Stimulated activated naive B cell treated with anti-CD40 and anti-IgM and Interleukin-4, amounts not matched to agents 10 μg/mL and 1 μg/mL and 100 μg/mL, for 72 hours (primary cell): Measurements from ENCODE around the gene DSCAML1.
A peak's percentile ranks its signal among the peaks of the same experiment; 100 is the strongest.

Source experiments
- ATAC-seq, 2 donors: fragments of 150-1000 bp; cut with Tn5 transposase; replicated peaks; 2 replicates each; pipeline ENCODE4 v1.10.0; 2021; ENCODE audit warnings: moderate library complexity in 1 of 2
- DNase-seq: peaks from one replicate; pipeline ENCODE4 v3.0.0; 2021
- H3K27ac Mint-ChIP-seq: one replicate; pipeline ENCODE4 v1.8.0; 2022; ENCODE audit warnings: mild to moderate bottlenecking, mixed read lengths
- H3K27me3 Mint-ChIP-seq, 2 donors: one replicate each; pipeline ENCODE4 v1.8.0; 2022; ENCODE audit warnings: mixed read lengths in 2 of 2
- H3K36me3 Mint-ChIP-seq, 2 donors: one replicate each; pipeline ENCODE4 v1.8.0; 2022; ENCODE audit warnings: mixed read lengths in 2 of 2, mild to moderate bottlenecking in 1 of 2
- H3K4me1 Mint-ChIP-seq, 2 donors: one replicate each; pipeline ENCODE4 v1.8.0; 2022; ENCODE audit warnings: mixed read lengths in 2 of 2, mild to moderate bottlenecking in 1 of 2
- H3K4me3 Mint-ChIP-seq, 2 donors: one replicate each; pipeline ENCODE4 v1.8.0; 2022; ENCODE audit warnings: mild to moderate bottlenecking in 2 of 2, mixed read lengths in 2 of 2, moderate library complexity in 1 of 2
- H3K9me3 Mint-ChIP-seq, 2 donors: one replicate each; pipeline ENCODE4 v1.8.0; 2022; ENCODE audit warnings: mixed read lengths in 2 of 2, mild to moderate bottlenecking in 1 of 2

Gene DSCAML1

DNA sequence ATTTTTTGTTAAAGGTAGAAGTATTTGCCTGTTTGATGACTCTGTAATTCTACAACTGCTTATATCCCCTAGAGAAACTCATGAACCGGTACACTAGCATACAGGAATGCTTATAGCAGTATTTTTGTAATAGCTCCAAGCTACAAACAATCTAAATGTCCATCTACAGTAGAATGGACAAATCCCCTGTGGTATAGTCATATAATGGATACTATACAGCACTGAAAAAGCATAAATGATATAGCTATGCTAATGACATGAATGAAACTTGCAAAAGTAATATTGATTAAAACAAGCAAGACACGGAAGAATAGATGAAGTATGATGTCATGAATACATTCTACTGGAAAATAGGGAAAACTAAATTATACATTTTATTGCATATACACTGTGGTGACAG is 326.4 kb downstream of the DSCAML1 start:
- no peaks in the 10 kb centered on the region for H3K4me1 Mint-ChIP-seq
- H3K4me3 Mint-ChIP-seq = no peak overlapping the region
- H3K9me3 Mint-ChIP-seq = no peaks in the 10 kb centered on the region
- DNase-seq = no peak
- H3K27ac Mint-ChIP-seq = no peak overlapping the region
- ATAC-seq = no peak
- H3K36me3 Mint-ChIP-seq = no peaks in the 10 kb centered on the region
- peaks cover 5 to 7% of the 10 kb centered on the region in 2 donors for H3K27me3 Mint-ChIP-seq

DNA sequence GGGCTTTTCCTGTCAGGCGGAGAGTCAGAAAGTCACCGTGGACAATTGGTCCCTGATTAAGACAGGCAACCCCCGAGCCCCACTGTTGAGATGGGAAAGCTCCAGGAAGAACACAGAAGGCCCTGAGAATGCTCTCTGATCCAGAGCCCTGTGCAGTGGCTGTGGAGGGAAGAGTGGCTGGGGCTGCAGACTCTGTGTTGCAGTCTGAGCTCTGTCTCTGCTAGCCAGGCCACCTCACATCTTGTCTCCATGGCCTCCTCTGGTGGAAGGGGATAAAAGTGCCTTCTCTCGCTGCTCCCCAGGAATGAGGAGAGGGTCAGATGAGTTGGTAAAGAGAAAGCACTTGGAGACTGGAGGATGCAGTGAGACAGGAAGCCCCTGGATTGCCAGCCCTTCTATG is 328.1 kb downstream of the DSCAML1 start:
- no peaks in the 10 kb centered on the region for H3K4me1 Mint-ChIP-seq
- no peak for DNase-seq
- no peaks in the 10 kb centered on the region for H3K9me3 Mint-ChIP-seq
- no peak overlapping the region for H3K4me3 Mint-ChIP-seq
- ATAC-seq = no peak
- H3K36me3 Mint-ChIP-seq = peaks cover 0 to 5% of the 10 kb centered on the region in 2 donors
- H3K27me3 Mint-ChIP-seq = peaks cover 0 to 6% of the 10 kb centered on the region in 2 donors
- no peak overlapping the region for H3K27ac Mint-ChIP-seq

DNA sequence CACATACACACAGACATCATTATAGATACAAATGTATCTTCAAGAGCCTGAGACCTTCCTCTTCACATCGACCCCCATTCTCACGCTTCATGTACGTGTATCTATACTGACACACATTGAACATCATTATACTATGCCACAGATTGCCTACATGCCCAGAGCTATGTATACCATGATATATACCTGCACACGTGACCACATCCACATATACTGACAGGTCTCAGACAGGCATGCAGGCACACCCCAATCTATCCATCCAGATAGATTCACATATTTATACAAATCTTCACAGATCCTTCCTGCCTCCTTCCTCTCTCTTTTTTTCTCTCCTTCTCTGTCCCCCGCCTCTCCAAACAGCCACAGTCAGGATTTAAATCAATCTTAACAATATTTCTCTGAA is 329.2 kb downstream of the DSCAML1 start:
- Mint-ChIP-seq H3K4me3 (no peak overlapping the region), H3K27ac (no peak overlapping the region), H3K27me3 (peaks cover 0 to 6% of the 10 kb centered on the region in 2 donors), H3K9me3 (no peaks in the 10 kb centered on the region), H3K4me1 (no peaks in the 10 kb centered on the region), H3K36me3 (peaks cover 0 to 5% of the 10 kb centered on the region in 2 donors)
- ATAC-seq (no peak), DNase-seq (no peak)

DNA sequence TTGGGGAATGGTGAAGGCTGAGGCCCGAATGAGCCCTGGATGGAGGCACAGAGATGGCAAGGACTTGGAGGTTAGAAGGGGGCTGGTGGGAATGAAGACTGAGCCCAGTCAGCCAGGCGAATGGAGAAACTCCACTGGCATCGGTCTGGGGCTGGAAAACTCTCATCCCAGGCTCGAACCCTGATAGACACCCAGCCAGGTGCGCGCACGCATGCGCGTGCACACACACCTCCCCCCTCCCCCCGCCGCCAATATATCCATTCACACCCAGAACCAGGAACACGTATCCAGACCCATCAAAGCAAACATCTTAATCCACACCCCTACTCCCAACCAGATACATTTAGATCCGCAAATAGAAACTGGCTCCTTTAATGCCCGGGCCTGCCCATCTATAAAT is 330.1 kb downstream of the DSCAML1 start:
- ATAC-seq (no peak), DNase-seq (no peak)
- Mint-ChIP-seq H3K27me3 (peaks cover 0 to 6% of the 10 kb centered on the region in 2 donors), H3K27ac (no peak overlapping the region), H3K4me1 (no peaks in the 10 kb centered on the region), H3K9me3 (no peaks in the 10 kb centered on the region), H3K36me3 (peaks cover 0 to 5% of the 10 kb centered on the region in 2 donors), H3K4me3 (no peak overlapping the region)

DNA sequence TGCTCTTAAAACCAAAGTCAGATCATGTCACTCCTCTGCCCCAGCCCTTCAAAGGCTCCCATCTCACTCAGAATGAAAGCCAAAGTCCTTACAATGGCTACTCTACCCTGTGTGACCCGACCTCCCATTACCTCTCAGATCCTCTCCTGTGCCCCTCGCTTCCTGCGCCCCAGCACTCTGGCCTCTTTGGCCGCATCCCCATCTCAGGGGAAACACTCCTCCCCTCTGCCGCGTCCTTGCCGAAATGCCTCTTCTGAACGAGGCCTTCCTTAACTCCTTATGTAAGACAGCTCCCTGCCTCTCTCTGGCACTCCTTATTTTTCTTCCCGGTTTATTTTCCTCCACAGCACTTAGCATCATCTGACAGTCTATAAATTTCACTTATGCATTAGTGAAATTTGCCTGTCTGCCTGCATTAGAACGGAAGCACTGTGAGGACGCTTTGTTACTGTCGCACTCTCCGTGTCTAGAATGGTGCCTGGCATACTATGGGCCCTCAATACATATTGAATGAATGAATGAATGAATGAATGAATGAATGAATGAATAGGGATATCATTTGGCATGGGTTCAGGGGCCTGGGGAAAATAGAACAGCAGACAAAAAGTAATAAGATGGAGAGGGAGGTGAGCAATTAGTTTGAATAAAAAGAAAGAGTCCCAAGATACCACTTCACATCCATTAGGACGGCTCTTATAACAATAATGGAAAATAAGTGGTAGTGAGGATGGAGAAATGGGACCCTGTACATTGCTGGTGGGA is 331.6 kb downstream of the DSCAML1 start:
- no peaks in the 10 kb centered on the region for H3K4me1 Mint-ChIP-seq
- ATAC-seq (no peak), DNase-seq (no peak)
- no peaks in the 10 kb centered on the region for H3K9me3 Mint-ChIP-seq
- peaks cover 0 to 5% of the 10 kb centered on the region in 2 donors for H3K36me3 Mint-ChIP-seq
- H3K27ac Mint-ChIP-seq = no peak overlapping the region
- H3K4me3 Mint-ChIP-seq = no peak overlapping the region
- H3K27me3 Mint-ChIP-seq = peaks cover 0 to 10% of the 10 kb centered on the region in 2 donors

DNA sequence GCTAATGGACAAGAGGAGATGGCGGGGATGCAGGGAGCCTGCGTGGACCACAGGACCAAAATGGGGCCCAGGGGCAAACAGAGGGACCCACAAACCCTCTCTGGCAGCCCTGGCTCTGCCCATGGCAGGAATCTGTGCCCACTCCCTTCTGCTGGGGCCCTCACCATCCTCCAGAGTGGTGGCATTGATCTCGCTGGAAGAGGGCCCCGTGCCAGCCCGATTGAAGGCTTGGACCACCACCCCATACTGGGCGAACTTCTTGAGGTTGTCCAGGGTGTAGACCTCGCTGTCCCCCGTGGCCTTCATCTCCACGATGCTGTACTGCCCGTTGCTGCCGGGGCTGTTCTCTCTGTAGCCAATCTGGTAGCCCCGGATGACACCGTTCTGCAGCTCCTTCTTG is 332.2 kb downstream of the DSCAML1 start:
- ATAC-seq = no peak
- no peaks in the 10 kb centered on the region for H3K9me3 Mint-ChIP-seq

DNA sequence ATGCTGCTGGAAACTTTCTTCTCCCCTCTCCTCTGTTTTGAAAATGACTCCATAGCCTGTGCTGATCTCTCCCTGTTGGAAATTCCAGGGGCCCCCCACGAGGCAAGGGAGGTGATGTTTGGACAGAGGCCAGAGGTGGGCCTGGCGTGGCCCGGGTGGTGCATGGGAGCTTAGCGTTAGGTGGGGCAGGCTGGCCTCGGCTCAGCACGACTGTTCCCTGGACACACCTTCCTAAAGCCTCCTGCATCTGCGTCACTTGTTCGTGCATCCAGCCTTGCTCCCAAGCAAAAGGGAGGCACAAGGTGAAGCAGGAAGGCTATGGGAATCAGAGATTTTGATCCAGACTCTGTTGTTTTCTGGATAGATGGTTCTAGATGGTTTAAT is 334.2 kb downstream of the DSCAML1 start:
- peaks cover 0 to 10% of the 10 kb centered on the region in 2 donors for H3K36me3 Mint-ChIP-seq
- peaks cover 5 to 9% of the 10 kb centered on the region in 2 donors for H3K4me1 Mint-ChIP-seq
- no peak for ATAC-seq

More for the DNA sequence above, 332.2 kb downstream of the DSCAML1 start:
- Mint-ChIP-seq H3K4me3 (no peak overlapping the region), H3K36me3 (peaks cover 0 to 5% of the 10 kb centered on the region in 2 donors), H3K27ac (no peak overlapping the region), H3K4me1 (peaks cover 3 to 5% of the 10 kb centered on the region in 2 donors), H3K27me3 (peaks cover 0 to 10% of the 10 kb centered on the region in 2 donors)
- no peak for DNase-seq

DNA sequence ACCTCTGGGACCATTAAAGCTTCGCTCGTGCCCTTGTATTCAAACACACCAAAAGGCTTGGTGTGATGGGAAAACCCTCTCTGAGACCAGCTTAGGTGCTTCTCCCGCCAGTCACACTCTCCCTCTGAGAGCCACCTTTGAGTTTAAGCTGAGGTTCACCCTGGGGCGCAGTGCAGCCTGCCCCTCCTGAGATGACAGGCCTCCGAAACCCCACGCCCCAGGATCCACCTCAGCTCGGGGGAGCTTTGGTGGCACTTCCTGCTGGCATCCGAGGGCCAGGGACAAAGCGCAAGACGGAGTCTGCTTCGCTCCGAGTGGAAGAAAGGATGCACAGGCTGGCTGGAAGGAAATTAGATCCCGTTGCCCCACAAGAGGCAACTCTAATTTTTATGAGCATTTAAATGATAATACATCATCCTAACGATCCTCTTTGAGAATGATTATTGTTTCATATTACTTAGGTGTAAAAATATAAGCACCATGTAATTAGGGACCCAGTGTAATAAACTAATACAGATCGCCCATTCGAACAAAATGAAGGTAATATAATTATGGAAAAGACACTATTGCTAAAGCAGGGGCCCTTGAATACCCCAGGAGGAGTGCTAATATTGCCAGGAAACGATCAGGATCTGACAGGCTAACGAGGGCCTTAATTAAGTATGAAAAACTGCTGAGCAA is 334.7 kb downstream of the DSCAML1 start:
- Mint-ChIP-seq H3K27ac (no peak overlapping the region), H3K9me3 (no peaks in the 10 kb centered on the region), H3K27me3 (peaks cover 10 to 12% of the 10 kb centered on the region in 2 donors), H3K4me1 (peaks cover 5 to 10% of the 10 kb centered on the region in 2 donors), H3K36me3 (peaks cover 0 to 10% of the 10 kb centered on the region in 2 donors), H3K4me3 (no peak overlapping the region)
- DNase-seq (no peak), ATAC-seq (no peak)

More for the DNA sequence above, 334.2 kb downstream of the DSCAML1 start:
- DNase-seq = no peak
- Mint-ChIP-seq H3K4me3 (no peak overlapping the region), H3K9me3 (no peaks in the 10 kb centered on the region), H3K27ac (no peak overlapping the region), H3K27me3 (peaks cover 10 to 11% of the 10 kb centered on the region in 2 donors)

DNA sequence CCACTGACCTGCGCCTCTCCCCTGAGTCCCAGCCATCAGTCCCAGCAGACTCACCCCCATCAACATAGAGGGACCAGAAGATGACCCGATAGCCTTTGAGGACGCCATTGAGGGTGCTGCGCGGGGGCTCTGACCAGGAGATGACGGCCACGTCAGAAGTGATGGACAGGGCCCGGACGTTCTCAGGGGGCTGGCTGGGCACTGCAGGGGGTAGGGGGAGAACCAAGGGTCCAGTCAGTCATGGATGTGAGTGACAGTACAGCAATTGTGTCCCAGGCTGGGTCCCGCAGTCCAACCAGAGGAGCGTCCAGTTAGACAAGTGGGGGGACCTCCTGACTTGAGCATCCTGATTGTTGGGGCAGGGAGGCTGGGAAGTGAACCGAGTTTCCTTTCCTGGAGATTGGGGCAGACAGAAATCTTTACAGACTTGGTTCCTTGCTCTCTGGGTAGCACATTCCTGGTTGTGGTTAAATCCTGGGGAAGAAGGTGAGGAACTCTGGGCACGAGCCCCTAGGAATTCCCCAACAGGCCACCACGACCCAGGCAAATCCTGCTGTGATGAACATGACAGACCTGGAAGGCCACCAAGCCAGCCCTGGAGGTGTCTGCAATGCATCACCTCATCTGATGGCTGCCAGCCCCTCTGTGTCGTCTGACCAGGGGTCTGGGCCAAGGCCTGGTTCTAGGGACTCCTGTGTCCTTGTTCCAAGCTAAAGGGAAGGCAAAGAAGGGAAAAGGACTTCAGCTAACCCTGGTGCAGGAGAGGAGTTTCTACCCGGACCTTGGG is 335.4 kb downstream of the DSCAML1 start:
- DNase-seq (no peak), ATAC-seq (no peak)
- H3K36me3 Mint-ChIP-seq = peaks cover 0 to 10% of the 10 kb centered on the region in 2 donors
- H3K4me3 Mint-ChIP-seq = no peak overlapping the region
- H3K27me3 Mint-ChIP-seq = peaks cover 10 to 12% of the 10 kb centered on the region in 2 donors
- peaks cover 5 to 10% of the 10 kb centered on the region in 2 donors for H3K4me1 Mint-ChIP-seq
- H3K9me3 Mint-ChIP-seq = no peaks in the 10 kb centered on the region
- H3K27ac Mint-ChIP-seq = no peak overlapping the region

DNA sequence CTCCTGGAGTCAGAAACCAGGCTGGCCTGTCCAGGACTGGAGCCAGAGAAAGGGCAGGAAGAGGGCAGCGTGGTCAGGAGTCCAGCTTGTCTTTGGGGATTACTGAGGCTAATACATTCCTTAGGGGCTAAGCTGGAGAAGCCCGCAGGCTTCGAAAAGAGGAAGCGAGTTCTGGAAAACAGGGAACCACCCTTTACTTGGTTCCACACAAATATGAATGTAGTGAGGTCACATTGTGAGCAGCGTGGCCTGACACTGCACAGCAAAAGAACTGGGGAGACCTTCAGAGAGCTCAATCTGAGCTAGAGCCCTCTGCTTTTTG is 337.1 kb downstream of the DSCAML1 start:
- ATAC-seq = peak in 1 of 2 donors; percentile 20
- peaks cover 3 to 4% of the 10 kb centered on the region in 2 donors for H3K9me3 Mint-ChIP-seq
- peaks cover 10 to 12% of the 10 kb centered on the region in 2 donors for H3K27me3 Mint-ChIP-seq
- no peak overlapping the region for H3K4me3 Mint-ChIP-seq
- peaks cover 0 to 14% of the 10 kb centered on the region in 2 donors for H3K36me3 Mint-ChIP-seq
- H3K27ac Mint-ChIP-seq = no peak overlapping the region
- DNase-seq = no peak
- peaks cover 5 to 15% of the 10 kb centered on the region in 2 donors for H3K4me1 Mint-ChIP-seq

DNA sequence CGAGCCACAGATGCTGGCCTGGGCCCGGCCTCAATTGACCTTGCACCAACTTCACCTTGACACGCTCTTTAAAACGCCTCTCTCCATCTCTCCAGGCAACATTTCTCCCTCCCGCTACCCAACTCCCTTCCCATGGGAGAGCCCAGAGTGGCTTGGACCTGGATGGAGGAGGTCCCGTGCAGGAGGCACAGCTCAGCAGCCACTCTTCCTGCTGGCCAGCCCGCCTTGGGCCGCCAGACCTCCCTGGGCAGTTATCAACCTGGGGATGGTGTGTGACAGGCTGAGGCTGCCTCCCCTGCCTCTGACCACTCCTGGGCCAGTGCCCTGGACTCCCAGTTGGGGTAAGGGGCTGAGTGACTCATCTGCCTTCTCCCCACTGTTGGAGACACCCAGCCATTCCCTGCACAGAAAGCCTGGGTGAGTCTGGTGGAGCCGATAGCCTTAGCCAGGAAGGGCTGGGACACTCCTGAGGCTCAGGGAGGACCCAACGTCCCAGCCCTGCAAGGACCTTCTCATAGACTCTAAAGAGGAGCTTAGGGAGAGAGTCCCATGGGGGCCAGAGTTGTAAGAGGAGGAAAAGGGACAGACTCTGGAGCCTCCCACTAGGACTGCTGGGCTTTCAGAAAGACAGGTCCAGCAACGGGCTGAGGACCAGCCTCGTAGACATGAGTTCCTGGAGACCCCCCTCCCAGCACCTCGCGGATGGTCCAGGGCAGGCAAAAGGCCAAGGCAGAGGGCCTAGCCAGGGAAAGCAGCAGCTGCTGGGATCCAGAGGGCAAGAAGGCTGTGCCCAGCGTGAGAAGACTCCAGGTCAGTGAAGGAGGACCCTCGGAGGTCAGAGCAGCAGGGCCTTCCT is 337.7 kb downstream of the DSCAML1 start:
- Mint-ChIP-seq H3K27me3 (peaks cover 8 to 13% of the 10 kb centered on the region in 2 donors), H3K36me3 (peaks cover 2 to 15% of the 10 kb centered on the region in 2 donors), H3K27ac (peak overlapping the region; percentile 47), H3K9me3 (peaks cover 4 to 7% of the 10 kb centered on the region in 2 donors), H3K4me1 (peaks cover 5 to 15% of the 10 kb centered on the region in 2 donors), H3K4me3 (no peak overlapping the region)
- no peak for DNase-seq
- no peak for ATAC-seq

DNA sequence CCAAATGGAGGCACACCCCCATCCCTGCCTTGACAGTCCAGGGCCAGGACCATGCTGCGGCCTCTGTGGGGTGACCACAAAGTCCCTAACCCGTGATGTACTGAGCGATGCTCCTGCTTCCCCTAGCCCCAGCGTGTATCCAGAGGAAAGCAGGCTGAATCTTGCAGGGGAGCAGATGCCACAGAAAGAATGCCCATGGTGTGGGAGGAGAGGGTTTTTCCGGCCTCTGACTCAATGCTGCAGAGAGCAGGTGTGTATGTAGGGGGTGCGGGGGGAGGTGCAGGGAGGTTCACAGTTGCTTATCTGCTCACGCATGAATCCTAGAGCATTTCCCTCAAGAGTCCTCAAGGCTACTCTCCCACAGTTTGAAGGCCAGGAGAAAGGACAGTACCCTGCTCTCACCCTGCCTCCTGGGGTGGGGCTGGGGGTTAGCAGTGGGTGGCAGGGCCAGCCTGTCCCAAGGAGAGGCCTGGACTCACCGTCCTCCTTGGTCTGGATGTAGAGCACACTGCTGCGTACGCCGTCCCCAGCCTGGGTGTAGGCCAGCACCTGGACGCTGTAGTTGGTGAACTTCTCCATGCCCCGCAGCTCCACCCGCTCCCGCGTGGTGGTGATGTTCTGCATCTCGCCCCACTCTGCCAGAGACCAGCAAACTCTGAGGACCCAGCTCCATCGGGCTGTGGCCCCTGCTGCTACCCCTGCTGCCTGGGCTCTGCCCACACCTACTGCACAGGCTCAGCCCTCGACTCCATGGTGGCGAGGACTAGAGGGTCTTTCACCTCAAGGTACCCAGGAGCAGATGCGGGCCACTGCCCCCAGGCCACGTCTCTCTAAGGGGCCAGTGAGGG is 338.5 kb downstream of the DSCAML1 start:
- peaks cover 7 to 18% of the 10 kb centered on the region in 2 donors for H3K27me3 Mint-ChIP-seq
- H3K27ac Mint-ChIP-seq = peak overlapping the region; percentile 14
- peak; percentile 39 for DNase-seq
- no peak overlapping the region for H3K4me3 Mint-ChIP-seq
- peaks cover 8 to 19% of the 10 kb centered on the region in 2 donors for H3K36me3 Mint-ChIP-seq
- peaks cover 5 to 15% of the 10 kb centered on the region in 2 donors for H3K4me1 Mint-ChIP-seq
- ATAC-seq = peak; percentile 42 to 72
- H3K9me3 Mint-ChIP-seq = peaks cover 11 to 14% of the 10 kb centered on the region in 2 donors

DNA sequence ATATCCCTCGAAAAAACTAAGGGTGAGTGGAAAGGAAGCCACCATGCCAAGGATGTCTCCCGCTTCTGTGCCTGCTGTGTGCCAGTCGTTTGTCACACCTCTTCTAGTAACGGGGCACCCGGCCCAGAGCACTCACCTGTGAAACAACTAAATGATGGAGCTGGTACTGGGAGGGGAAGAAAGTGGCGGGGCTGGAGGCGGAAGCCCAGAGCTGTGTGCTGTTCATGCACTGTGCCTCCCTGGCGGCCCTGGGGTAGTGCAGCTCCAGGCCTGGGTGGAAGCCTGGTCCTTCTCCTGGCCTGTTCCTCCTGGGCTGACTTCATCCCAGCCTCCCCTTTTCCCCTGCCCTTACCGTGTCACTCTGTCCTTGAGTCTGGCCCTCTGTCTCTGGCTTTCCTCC is 339.2 kb downstream of the DSCAML1 start:
- peak overlapping the region; percentile 14 for H3K27ac Mint-ChIP-seq
- peaks cover 8 to 19% of the 10 kb centered on the region in 2 donors for H3K36me3 Mint-ChIP-seq
- H3K4me3 Mint-ChIP-seq = no peak overlapping the region
- H3K9me3 Mint-ChIP-seq = peaks cover 11 to 18% of the 10 kb centered on the region in 2 donors
- peak; percentile 6 to 26 for ATAC-seq
- H3K4me1 Mint-ChIP-seq = peaks cover 5 to 15% of the 10 kb centered on the region in 2 donors
- H3K27me3 Mint-ChIP-seq = peaks cover 7 to 18% of the 10 kb centered on the region in 2 donors
- no peak for DNase-seq
